SIG-M5 treated with dmso at 0.1 percent for 504 hours (cell line): ENCODE data around the gene LRIG3.
"Not testable (repeated sequence)": the region's sequence is repeated elsewhere in the genome, so short reads cannot be mapped to it uniquely, and the experiment has no call there.

Experiments
- DNase-seq: peaks from one replicate; lab custom pipeline; 2025; ENCODE audit not compliant: unreplicated experiment; lab: John Stamatoyannopoulos, UW

Gene LRIG3

DNA sequence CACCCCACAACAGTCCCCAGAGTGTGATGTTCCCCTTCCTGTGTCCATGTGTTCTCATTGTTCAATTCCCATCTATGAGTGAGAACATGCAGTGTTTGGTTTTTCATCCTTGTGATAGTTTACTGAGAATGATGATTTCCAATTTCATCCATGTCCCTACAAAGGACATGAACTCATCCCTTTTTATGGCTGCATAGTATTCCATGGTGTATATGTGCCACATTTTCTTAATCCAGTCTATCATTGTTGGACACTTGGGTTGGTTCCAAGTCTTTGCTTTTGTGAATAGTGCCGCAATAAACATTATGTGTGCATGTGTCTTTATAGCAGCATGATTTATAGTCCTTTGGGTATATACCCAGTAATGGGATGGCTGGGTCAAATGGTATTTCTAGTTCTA, 17.6 kb downstream of the LRIG3 start:
- not testable (repeated sequence) for DNase-seq

GRCh38 chr12:58901664-58902063, 18.6 kb downstream of the LRIG3 start:
- DNase-seq = no peak

- DNase-seq = no peak
Observed at GRCh38 chr12:58897969-58898368, 22.3 kb downstream of the LRIG3 start.

DNA sequence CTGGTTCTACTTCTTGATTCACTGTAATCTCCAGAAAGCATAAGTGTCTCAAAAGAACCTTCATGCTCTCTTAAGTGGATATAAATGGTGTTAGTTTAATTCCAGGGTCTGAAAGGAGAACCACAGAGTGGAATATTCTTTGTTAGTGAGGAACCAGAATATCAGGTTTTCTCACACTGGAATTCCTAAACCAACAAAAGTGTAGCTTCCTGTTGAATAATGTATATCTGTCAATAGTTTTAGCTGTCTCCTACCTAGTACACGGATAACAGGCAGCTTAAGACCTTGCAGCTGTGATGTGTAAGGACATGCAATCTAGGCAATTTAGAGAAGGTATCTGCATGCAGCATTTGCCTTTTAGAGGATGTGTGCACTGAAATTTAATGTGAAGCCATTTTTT, 24.0 kb downstream of the LRIG3 start:
- DNase-seq = no peak

GRCh38 chr12:58895053-58895452, 25.3 kb downstream of the LRIG3 start:
- DNase-seq = no peak

GRCh38 chr12:58894040-58894439, 26.3 kb downstream of the LRIG3 start:
- DNase-seq = no peak

- no peak for DNase-seq
Observed at GRCh38 chr12:58893495-58893894, 26.8 kb downstream of the LRIG3 start.

- no peak for DNase-seq
Observed at GRCh38 chr12:58889557-58889956, 30.7 kb downstream of the LRIG3 start.

GRCh38 chr12:58888131-58888783, 32.0 kb downstream of the LRIG3 start:
- DNase-seq = no peak

- no peak for DNase-seq
Observed at GRCh38 chr12:58887068-58887467, 33.2 kb downstream of the LRIG3 start.

DNA sequence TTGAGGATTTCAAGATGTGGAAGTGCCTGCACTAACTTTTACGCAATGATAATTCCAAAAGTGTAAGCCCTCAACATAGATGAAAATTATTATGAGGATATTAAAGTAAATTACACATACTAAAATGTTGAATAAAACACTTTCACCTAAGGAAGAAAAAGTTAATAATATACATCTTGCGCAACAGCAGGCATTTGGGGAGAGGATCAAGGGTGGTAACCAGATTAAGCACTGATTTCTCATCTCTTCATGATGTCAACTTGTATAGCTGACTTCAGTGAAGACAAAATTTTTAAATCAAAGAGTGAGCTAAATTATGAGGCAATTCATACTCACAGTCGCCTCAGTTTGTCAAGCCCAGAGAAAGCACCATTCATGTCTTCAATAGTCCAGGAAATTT, 33.8 kb downstream of the LRIG3 start:
- no peak for DNase-seq

- no peak for DNase-seq
Observed at GRCh38 chr12:58884916-58885315, 35.4 kb downstream of the LRIG3 start.

DNA sequence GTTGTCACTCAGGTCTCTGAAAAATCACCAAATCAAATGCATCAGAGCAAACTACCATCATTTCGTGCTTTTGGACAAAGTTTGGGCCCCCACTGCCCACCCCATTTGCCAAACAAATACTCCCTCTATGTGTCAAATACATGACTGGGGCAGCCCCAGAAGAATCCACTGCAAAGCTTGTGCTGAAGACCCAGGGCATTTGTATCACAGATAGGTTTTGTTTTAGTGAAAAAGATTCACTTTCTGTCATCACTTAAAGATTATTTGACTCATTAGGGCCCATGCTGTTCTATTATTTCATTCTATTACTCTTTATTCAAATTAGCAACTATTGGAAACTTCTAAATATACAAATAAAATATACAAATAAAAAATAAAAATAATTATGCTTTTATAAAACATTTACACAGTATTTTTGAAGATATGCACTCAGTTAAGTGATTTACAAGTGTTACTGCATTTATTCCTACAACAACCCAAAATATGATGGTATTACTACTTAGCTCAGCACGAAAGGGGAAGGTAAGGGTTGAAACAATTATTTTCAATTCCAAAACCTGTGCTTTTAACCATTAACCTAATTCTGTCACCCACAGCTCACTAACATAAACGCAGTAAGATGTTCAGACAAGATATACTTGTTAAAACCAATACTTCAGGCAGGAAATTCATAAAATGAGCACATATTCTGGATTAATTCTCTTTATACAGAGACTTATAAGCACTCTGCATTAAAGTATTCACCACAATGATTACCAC, 36.5 kb downstream of the LRIG3 start:
- no peak for DNase-seq

- DNase-seq = no peak
Observed at GRCh38 chr12:58882826-58883225, 37.5 kb downstream of the LRIG3 start.

DNA sequence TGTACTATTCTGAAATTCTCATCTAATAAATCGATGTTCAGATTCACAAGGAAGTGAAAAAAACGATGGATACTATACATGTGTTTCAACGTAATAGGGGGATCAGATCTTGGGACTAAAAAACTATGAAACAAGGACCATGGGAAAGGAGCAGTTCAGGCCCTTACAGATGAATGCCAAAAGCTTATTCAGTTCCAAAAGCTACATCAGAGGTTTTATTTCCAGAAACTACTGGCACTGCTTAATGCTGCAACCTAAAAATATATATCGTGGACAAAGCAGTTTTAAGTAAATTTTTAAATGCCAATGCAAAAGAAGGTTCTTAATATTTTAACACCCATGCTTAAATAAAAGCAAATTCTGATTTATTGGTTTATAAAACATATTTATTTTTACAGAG, 38.5 kb downstream of the LRIG3 start:
- no peak for DNase-seq

- no peak for DNase-seq
Observed at GRCh38 chr12:58880639-58881038, 39.7 kb downstream of the LRIG3 start.

GRCh38 chr12:58877243-58877743, 43.0 kb downstream of the LRIG3 start:
- peak; percentile 57 for DNase-seq

DNA sequence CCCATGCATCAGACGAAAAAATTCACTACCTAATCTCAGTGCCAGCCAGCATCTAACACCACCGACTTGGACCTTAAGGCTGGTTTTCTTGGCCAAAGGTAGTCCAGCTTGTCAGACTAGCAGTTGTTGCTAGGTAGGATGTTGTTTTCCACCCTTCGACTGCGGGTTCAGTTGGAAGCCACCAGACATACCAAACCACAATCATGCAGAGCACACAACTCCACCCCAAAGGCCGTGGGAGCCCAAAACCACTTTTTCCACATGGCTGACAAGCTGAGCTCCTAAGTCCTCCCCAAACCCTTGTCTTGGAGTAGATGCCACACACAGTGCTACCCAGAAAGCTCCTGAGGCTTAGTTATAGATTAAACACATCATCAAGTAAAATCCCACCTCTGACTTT, 46.8 kb downstream of the LRIG3 start:
- DNase-seq = no peak

DNA sequence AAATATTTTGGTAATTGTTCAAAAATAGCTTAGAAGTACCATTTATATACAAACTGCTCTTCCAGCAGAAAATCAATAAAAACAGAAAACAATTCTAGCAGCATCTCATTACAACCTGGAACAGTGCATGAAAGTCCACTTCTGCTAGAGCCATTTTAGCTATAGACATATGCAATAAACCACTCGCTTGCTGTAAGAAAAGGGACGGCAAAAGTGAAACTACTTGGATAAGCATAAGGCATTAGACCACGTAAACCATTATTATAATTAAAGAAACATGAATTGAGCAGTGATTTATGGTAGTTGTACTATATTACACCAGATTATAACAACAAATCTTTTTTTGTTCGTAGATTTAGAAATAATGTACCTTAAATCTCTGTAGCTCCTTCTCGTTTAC, 48.7 kb downstream of the LRIG3 start:
- DNase-seq = no peak

GRCh38 chr12:58870595-58870994, 49.7 kb downstream of the LRIG3 start:
- no peak for DNase-seq

GRCh38 chr12:58860788-58861240, 59.5 kb downstream of the LRIG3 start:
- DNase-seq = no peak

DNA sequence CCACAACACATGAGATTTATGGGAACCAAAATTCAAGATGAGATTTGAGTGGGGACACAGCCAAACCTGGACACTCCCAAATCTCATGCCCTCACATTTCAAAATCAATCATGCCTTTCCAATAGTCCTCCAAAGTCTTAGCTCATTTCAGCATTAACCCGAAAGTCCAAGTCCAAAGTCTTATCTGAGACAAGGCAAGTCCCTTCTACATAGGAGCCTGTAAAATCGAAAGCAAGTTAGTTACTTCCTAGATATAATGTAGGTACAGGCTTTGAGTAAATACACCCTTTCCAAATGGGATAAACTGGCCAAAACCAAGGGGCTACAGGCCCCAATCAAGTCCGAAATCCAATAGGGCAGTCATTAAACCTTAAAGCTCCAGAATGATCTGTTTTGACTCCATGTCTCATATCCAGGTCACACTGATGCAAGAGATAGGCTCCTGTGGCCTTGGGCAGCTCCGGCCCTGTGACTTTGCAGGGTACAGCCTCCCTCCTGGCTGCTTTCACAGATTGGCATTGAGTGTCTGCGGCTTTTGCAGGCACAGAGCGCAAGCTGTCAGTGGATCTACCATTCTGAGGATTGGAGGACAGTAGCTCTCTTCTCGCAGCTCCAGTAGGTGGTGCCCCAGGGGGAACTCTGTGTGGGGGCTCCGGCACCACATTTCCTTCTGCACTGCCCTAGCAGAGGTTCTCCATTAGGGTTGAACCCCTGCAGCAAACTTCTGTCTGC, 60.1 kb downstream of the LRIG3 start:
- DNase-seq = no peak
